Panc1 (cell line): ENCODE results near the gene ZNF157. TPM values are rescaled to one million over a fixed set of nuclear protein-coding genes. Genes with fewer than 3 reads are reported as not detected.

Source experiments
- ATAC-seq: fragments of 200-7000 bp; cut with Tn5 transposase; 2 replicates; pipeline ENCODE4 v1.9.1; 2020; ENCODE audit warnings: mild to moderate bottlenecking, moderate library complexity
- BruUV-seq: library from RNA; stranded (reverse); fragments of 400-500 nt; replicated peaks from 2 replicates; lab custom pipeline; 2021; lab: Mats Ljungman, UMichigan
- CTCF ChIA-PET: fragments of 300-600 bp; sonication (Branson Sonifier 250); formaldehyde crosslinking; loops from one replicate; lab custom pipeline; 2022; ENCODE audit warnings: antibody characterized with exemption; lab: Charles Lee
- POLR2A ChIA-PET: fragments of 300-600 bp; sonication (Branson Sonifier 250); formaldehyde crosslinking; loops from one replicate; lab custom pipeline; 2022; ENCODE audit warnings: antibody characterized with exemption; lab: Charles Lee
- DNase-seq: peaks from one replicate; pipeline ENCODE4 v3.0.0-alpha.2; 2010; ENCODE audit warnings: low read depth, low spot score
- H3K27ac ChIP-seq: 2 replicates; pipeline ENCODE4 v1.5.1; 2011; ENCODE audit warnings: mild to moderate bottlenecking, low read length, inconsistent platforms
- H3K27me3 ChIP-seq: fragments of 200-500 bp; sonication (Bioruptor generic); 2 replicates; pipeline ENCODE4 v1.6.0; 2014; ENCODE audit warnings: low read length, inconsistent platforms; ENCODE audit not compliant: control insufficient read depth, insufficient read depth
- H3K36me3 ChIP-seq: fragments of 200-500 bp; sonication (Bioruptor generic); 2 replicates; pipeline ENCODE4 v1.5.1; 2014; ENCODE audit warnings: inconsistent platforms, mild to moderate bottlenecking, low read length, moderate library complexity; ENCODE audit not compliant: control insufficient read depth, insufficient read depth
- H3K4me1 ChIP-seq: 2 replicates; pipeline ENCODE4 v1.5.1; 2011; ENCODE audit warnings: inconsistent platforms, mild to moderate bottlenecking, low read length, moderate library complexity; ENCODE audit not compliant: control insufficient read depth, insufficient read depth
- H3K4me3 ChIP-seq, 2 experiments: 2 replicates each; pipeline ENCODE4 v1.5.1; 2011 to 2012; ENCODE audit warnings: low read depth in 2 of 2, low read length in 2 of 2, mild to moderate bottlenecking in 2 of 2, inconsistent platforms in 1 of 2, moderate library complexity in 1 of 2
- H3K9me3 ChIP-seq: fragments of 200-500 bp; sonication (Bioruptor generic); 2 replicates; pipeline ENCODE4 v1.5.1; 2014; ENCODE audit warnings: low read depth, mild to moderate bottlenecking, inconsistent platforms, low read length, moderate library complexity; ENCODE audit not compliant: control insufficient read depth, insufficient read depth
- POLR2AphosphoS5 ChIP-seq: IDR thresholded peaks from 2 replicates; pipeline ENCODE4 v1.6.1; 2012; ENCODE audit warnings: mild to moderate bottlenecking, low read depth, low read length, moderate library complexity
- SIN3A ChIP-seq: IDR thresholded peaks from 2 replicates; pipeline ENCODE4 v1.6.1; 2012; ENCODE audit warnings: low read depth, mild to moderate bottlenecking, low read length, moderate library complexity, borderline replicate concordance; ENCODE audit not compliant: insufficient read depth
- TCF7L2 ChIP-seq: IDR thresholded peaks from 2 replicates; pipeline ENCODE4 v1.6.1; 2011; ENCODE audit warnings: mild to moderate bottlenecking, low read depth, low read length, inconsistent platforms
- in situ Hi-C: cut with HindIII; loops from 2 replicates; pipeline ENCODE4 v1.10.0; 2016; ENCODE audit warnings: low sequenced_read_pairs, low pct_unique_long_range_greater_than_20kb
- intact Hi-C: fragments of 100-400 bp; cut with micrococcal nuclease; formaldehyde crosslinking; loops from one replicate; pipeline ENCODE4 v1.10.0; 2022; ENCODE audit not compliant: unreplicated experiment
- total RNA-seq: library from RNA; stranded (reverse); gene quantifications from one replicate; pipeline ENCODE4 v1.2.1, GENCODE V29; 2021; ENCODE audit not compliant: unreplicated experiment
- TF ChIP-seq, protein P1 (sequence below): fragments of 450-650 bp; IDR thresholded peaks from 2 replicates; pipeline ENCODE4 v1.5.1; 2017; ENCODE audit warnings: mild to moderate bottlenecking
- TF ChIP-seq, protein P2 (sequence below), 2 experiments: IDR thresholded peaks; 2 replicates each; pipeline ENCODE4 v1.6.1; 2011 to 2012; ENCODE audit warnings: low read depth in 2 of 2, control low read depth in 1 of 2, low read length in 1 of 2, mild to moderate bottlenecking in 1 of 2, moderate library complexity in 1 of 2; ENCODE audit not compliant: insufficient read depth in 1 of 2

Gene ZNF157
- total RNA-seq, 1 experiment from 2014 or later = not detected

DNA sequence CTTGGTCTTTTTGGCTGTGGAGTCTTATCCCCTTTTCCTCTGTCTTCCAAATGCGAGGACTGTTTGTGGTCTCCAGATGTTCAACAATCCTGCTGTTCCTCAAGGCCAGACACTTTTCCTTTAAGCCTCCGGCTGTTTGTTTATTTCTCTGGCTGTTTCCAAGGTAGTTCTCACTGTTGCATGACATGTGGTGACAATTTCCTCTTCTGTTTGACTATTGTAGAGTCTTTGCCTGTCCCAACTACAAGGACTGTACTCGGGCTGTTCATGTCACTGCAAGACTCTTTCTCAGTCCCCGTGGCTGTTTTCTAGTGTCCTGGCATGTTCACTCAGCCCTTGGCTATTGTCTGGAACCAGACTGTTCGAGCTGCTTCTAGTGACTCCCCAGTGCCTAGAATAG lies 50.6 kb downstream of the ZNF157 start:
- no peaks in the 10 kb centered on the region for H3K4me1 ChIP-seq
- in situ Hi-C loops = no loop called here
- no peaks in the 10 kb centered on the region for H3K27me3 ChIP-seq
- BruUV-seq = no TSS peak
- no peak overlapping the region for H3K27ac ChIP-seq
- ChIA-PET CTCF (no interaction called here), POLR2A (no interaction called here)
- 0 out of 2 replicates have a peak, but pooled peaks cover 3% of the 10 kb centered on the region for H3K9me3 ChIP-seq
- TF ChIP-seq SIN3A = no peak
- TF ChIP-seq TCF7L2 = no peak
- TF ChIP-seq, protein P1, sequence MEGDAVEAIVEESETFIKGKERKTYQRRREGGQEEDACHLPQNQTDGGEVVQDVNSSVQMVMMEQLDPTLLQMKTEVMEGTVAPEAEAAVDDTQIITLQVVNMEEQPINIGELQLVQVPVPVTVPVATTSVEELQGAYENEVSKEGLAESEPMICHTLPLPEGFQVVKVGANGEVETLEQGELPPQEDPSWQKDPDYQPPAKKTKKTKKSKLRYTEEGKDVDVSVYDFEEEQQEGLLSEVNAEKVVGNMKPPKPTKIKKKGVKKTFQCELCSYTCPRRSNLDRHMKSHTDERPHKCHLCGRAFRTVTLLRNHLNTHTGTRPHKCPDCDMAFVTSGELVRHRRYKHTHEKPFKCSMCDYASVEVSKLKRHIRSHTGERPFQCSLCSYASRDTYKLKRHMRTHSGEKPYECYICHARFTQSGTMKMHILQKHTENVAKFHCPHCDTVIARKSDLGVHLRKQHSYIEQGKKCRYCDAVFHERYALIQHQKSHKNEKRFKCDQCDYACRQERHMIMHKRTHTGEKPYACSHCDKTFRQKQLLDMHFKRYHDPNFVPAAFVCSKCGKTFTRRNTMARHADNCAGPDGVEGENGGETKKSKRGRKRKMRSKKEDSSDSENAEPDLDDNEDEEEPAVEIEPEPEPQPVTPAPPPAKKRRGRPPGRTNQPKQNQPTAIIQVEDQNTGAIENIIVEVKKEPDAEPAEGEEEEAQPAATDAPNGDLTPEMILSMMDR = no peak
- TF ChIP-seq, protein P2, sequence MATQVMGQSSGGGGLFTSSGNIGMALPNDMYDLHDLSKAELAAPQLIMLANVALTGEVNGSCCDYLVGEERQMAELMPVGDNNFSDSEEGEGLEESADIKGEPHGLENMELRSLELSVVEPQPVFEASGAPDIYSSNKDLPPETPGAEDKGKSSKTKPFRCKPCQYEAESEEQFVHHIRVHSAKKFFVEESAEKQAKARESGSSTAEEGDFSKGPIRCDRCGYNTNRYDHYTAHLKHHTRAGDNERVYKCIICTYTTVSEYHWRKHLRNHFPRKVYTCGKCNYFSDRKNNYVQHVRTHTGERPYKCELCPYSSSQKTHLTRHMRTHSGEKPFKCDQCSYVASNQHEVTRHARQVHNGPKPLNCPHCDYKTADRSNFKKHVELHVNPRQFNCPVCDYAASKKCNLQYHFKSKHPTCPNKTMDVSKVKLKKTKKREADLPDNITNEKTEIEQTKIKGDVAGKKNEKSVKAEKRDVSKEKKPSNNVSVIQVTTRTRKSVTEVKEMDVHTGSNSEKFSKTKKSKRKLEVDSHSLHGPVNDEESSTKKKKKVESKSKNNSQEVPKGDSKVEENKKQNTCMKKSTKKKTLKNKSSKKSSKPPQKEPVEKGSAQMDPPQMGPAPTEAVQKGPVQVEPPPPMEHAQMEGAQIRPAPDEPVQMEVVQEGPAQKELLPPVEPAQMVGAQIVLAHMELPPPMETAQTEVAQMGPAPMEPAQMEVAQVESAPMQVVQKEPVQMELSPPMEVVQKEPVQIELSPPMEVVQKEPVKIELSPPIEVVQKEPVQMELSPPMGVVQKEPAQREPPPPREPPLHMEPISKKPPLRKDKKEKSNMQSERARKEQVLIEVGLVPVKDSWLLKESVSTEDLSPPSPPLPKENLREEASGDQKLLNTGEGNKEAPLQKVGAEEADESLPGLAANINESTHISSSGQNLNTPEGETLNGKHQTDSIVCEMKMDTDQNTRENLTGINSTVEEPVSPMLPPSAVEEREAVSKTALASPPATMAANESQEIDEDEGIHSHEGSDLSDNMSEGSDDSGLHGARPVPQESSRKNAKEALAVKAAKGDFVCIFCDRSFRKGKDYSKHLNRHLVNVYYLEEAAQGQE (IDR thresholded peaks at IDR 0.05; ENCODE audit: insufficient read depth in 1 of 2, low read depth in 2 of 2, low read length in 1 of 2) = no peak
- no peak for TF ChIP-seq POLR2AphosphoS5
- no peak for ATAC-seq
- no peaks in the 10 kb centered on the region for H3K36me3 ChIP-seq
- no peak for DNase-seq
- no peak overlapping the region for H3K4me3 ChIP-seq
- intact Hi-C loops = no loop called here

DNA sequence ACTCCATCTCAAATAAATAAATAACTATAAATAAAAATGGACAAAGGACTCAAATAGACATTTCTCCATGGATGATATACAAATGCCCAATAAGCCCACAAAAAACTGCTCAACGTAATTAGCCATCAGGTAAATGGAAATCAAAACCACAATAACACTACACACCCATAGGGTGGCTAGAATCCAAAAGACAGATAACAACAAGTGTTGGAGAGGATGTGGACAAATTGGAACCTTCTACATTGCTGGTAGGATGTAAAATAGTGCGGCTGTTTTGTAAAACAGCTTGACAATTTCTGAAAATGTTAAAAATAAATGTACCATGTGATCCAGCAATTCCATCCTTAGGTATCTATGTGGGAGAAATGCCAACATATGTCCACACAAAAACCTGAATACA lies 52.1 kb downstream of the ZNF157 start:
- BruUV-seq = no TSS peak
- in situ Hi-C loops = no loop called here
- H3K27ac ChIP-seq = no peak overlapping the region
- intact Hi-C loops = no loop called here
- no peak overlapping the region for H3K4me3 ChIP-seq
- 0 out of 2 replicates have a peak, but pooled peaks cover 3% of the 10 kb centered on the region for H3K9me3 ChIP-seq
- H3K36me3 ChIP-seq = no peaks in the 10 kb centered on the region
- ATAC-seq (no peak), DNase-seq (no peak)
- TF ChIP-seq, protein P1 = no peak
- TF ChIP-seq TCF7L2 (no peak), POLR2AphosphoS5 (no peak), SIN3A (no peak)
- TF ChIP-seq, protein P2 (IDR thresholded peaks at IDR 0.05; ENCODE audit: insufficient read depth in 1 of 2, low read depth in 2 of 2, low read length in 1 of 2) = no peak
- H3K4me1 ChIP-seq = no peaks in the 10 kb centered on the region
- CTCF ChIA-PET = no interaction called here
- POLR2A ChIA-PET = no interaction called here
- no peaks in the 10 kb centered on the region for H3K27me3 ChIP-seq
